HEK293T (cell line): Measurements from ENCODE around the gene C15orf39.

Source experiments
- ARNT ChIP-seq: fragments of 450-650 bp; IDR thresholded peaks from 2 replicates; pipeline ENCODE4 v1.6.1; 2017; ENCODE audit warnings: mild to moderate bottlenecking
- BHLHE40 ChIP-seq: fragments of 450-650 bp; IDR thresholded peaks from 2 replicates; pipeline ENCODE4 v1.6.1; 2016; ENCODE audit warnings: mild to moderate bottlenecking, moderate library complexity, borderline replicate concordance
- FOXA1 ChIP-seq: fragments of 450-650 bp; IDR thresholded peaks from 2 replicates; pipeline ENCODE4 v1.6.1; 2016; ENCODE audit warnings: mild to moderate bottlenecking
- FOXK2 ChIP-seq: fragments of 450-650 bp; IDR thresholded peaks from 2 replicates; pipeline ENCODE4 v1.6.1; 2016; ENCODE audit warnings: mild to moderate bottlenecking
- HDGF ChIP-seq: fragments of 450-650 bp; IDR thresholded peaks from 2 replicates; pipeline ENCODE4 v1.6.1; 2017; ENCODE audit warnings: antibody characterized with exemption, borderline replicate concordance
- L3MBTL2 ChIP-seq: fragments of 450-650 bp; conservative IDR thresholded peaks from 2 replicates; pipeline ENCODE4 v1.6.1; 2016; ENCODE audit warnings: mild to moderate bottlenecking
- NFRKB ChIP-seq: fragments of 450-650 bp; IDR thresholded peaks from 2 replicates; pipeline ENCODE4 v1.6.1; 2016; ENCODE audit warnings: mild to moderate bottlenecking, moderate library complexity
- SP1 ChIP-seq: fragments of 450-650 bp; IDR thresholded peaks from 2 replicates; pipeline ENCODE4 v1.6.1; 2017
- SUZ12 ChIP-seq: fragments of 450-650 bp; IDR thresholded peaks from 2 replicates; pipeline ENCODE4 v1.6.1; 2016; ENCODE audit warnings: mild to moderate bottlenecking
- TARDBP ChIP-seq: fragments of 450-650 bp; IDR thresholded peaks from 2 replicates; pipeline ENCODE4 v1.6.1; 2016
- ZNF384 ChIP-seq: fragments of 450-650 bp; IDR thresholded peaks from 2 replicates; pipeline ENCODE4 v1.6.1; 2016
- TF ChIP-seq, protein P1 (sequence below): fragments of 450-650 bp; IDR thresholded peaks from 2 replicates; pipeline ENCODE4 v1.6.1; 2016

DNA sequence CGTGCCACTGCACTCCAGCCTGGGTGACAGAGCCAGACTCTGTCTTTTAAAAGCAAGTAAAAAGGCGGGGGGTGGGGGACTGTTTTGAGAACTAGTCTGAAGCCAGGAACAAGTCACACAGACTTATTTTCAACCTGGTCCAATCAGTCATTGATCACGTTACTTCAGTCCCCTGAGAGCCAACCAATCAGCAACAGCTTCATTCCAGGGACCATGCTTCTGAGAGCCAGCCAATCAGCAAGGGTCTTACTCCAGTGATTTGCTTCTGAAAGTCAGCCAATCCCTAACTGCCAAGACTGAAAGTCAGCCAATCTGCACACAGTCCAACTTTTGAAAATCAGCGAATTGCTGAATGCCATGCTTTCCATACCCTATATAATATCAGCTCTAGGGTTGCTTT is 48.6 kb upstream of the C15orf39 start:
- TF ChIP-seq ZNF384 (no peak), NFRKB (no peak), SP1 (no peak), FOXK2 (no peak), TARDBP (no peak), BHLHE40 (no peak), HDGF (no peak), FOXA1 (no peak), L3MBTL2 (0 out of 2 replicates have a peak, but pooled peaks have one; percentile 30), ARNT (no peak), SUZ12 (no peak)
- TF ChIP-seq, protein P1, sequence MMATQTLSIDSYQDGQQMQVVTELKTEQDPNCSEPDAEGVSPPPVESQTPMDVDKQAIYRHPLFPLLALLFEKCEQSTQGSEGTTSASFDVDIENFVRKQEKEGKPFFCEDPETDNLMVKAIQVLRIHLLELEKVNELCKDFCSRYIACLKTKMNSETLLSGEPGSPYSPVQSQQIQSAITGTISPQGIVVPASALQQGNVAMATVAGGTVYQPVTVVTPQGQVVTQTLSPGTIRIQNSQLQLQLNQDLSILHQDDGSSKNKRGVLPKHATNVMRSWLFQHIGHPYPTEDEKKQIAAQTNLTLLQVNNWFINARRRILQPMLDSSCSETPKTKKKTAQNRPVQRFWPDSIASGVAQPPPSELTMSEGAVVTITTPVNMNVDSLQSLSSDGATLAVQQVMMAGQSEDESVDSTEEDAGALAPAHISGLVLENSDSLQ, result no peak; the same call in 1 of the 2 replicates
